ENCODE data around the gene PIGU.
A peak's percentile ranks its signal among the peaks of the same experiment; 100 is the strongest.

Gene PIGU

DNA sequence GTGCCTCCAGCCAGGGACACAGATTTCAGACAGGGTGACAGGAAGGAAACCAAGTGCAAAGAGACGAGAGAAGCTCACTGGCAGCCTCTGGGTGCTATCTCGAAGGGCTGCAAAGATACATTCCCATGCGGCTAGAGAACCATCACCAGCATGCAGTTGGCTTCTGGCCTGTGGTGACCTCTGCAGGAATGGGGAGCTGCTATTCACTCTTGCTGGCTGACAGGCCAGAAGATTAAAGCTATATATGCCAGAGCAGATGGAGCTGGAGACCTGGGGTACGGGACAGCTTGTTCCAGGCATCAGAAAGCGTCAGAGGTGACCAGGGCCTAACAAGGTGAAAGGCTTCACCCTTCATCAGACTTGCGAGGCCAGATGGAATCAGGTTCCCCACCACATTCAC is 98.4 kb downstream of the PIGU start:
- DNase-seq (ENCODE audit: low read depth in 2 of 2) = no peak

DNA sequence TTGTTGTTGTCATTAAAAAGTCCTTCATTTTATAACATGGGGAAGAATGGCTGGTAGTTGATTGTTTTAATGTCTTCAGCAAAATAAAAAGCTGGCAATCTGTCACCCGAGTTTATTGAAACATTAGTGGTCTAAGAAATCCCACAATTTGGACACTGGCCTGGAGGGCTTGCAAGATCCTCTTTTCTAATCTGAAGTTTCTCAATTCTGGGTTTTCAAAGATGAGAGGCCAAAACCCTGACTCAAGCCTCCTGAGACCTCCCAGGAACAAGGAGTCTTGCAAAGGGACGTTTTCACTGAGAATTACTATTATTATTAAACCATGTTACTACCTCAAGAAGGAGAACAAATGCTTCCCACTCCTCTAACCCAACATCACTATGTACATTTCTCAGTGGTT is 98.9 kb downstream of the PIGU start:
- DNase-seq (ENCODE audit: low read depth in 2 of 2) = no peak

GRCh38 chr20:34577061-34577460 is 99.8 kb downstream of the PIGU start:
- no peak for DNase-seq (ENCODE audit: low read depth in 2 of 2)

DNA sequence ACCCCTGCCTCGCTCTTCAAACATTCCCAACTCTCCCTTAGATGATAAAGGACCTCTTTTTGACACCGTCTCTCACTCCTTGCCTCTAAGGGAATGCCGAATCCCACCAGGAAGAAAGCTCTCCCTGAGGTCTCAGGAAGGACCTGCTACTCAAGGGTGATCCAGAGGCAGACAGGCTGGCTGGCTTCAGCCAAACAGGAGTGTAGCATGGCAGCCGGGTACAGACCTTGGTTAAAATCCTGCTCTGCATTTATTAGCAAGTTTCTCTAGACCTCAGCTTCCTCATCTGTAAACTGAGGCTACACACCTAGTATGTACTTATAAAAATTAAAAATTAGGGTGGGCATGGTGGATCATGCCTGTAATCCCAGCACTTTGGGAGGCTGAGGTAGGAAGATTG is 101.1 kb downstream of the PIGU start:
- DNase-seq (ENCODE audit: low read depth in 2 of 2) = no peak

DNA sequence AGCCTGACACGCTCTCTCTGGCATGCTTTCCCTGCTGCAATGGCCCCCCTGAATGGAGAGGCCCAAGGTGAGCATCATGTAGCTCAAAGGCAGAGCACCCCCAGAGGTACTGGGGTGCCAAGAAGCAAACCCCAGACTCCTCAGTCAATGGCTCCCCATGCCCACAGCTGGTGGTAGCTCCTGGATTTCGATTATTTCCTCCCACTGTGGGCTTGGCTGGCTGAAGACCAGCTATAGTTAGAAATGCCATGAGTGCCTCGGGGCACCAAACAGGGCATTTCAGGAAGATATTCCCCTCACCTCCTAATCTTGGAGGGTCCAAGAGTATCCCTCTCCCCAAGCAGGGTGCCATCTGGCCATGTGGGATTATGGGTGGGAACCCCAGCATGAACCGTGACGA is 101.6 kb downstream of the PIGU start:
- no peak for DNase-seq (ENCODE audit: low read depth in 2 of 2)

- no peak for DNase-seq (ENCODE audit: low read depth in 2 of 2)
Measured at GRCh38 chr20:34574861-34575260, 102.0 kb downstream of the PIGU start.

DNA sequence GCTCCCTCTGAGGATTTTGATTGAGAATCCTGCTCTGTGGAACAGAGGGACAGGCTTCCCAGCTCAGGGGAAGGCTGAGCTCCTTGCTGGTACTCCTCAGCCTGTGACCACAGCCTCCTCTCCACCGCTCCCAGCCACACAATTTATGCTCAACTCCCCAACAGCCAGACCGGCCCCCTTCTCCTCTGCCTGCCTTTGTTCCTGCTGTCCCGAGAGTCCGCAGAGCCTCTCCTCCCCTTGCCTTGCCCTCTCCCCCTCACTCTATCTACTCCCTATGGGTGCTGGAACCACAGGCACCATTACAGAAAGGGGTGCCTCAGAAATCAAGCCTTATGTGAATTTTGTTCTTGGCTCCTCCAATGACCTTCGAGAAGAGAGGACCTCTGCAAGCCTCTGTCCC is 102.5 kb downstream of the PIGU start:
- no peak for DNase-seq (ENCODE audit: low read depth in 2 of 2)

GRCh38 chr20:34573541-34574300 is 103.2 kb downstream of the PIGU start:
- no peak for DNase-seq (ENCODE audit: low read depth in 2 of 2)

DNA sequence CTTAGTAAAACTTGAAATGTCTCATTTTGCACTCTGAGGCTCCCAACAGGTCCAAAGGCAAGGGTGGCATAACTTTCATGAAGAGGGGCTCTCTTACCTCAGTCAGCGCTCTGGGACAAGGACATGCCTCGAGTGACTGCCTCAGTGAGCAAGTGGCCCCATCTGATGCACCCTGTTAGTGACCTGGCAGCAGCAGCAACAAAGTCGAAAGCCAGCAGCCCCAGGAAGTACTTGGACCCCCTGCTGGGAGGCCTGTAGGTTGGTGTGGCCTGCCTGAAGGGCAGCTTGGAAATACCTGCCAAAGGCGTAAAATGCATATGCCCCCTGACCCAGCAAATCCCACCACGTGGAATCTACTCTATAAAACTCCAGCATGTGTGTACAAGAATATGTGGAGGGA is 105.1 kb downstream of the PIGU start:
- no peak for DNase-seq (ENCODE audit: low read depth in 2 of 2)

GRCh38 chr20:34570859-34571306 is 106.0 kb downstream of the PIGU start:
- peak; percentile 15 to 33 for DNase-seq (ENCODE audit: low read depth in 2 of 2)

GRCh38 chr20:34569598-34569997 is 107.3 kb downstream of the PIGU start:
- no peak for DNase-seq (ENCODE audit: low read depth in 2 of 2)

DNA sequence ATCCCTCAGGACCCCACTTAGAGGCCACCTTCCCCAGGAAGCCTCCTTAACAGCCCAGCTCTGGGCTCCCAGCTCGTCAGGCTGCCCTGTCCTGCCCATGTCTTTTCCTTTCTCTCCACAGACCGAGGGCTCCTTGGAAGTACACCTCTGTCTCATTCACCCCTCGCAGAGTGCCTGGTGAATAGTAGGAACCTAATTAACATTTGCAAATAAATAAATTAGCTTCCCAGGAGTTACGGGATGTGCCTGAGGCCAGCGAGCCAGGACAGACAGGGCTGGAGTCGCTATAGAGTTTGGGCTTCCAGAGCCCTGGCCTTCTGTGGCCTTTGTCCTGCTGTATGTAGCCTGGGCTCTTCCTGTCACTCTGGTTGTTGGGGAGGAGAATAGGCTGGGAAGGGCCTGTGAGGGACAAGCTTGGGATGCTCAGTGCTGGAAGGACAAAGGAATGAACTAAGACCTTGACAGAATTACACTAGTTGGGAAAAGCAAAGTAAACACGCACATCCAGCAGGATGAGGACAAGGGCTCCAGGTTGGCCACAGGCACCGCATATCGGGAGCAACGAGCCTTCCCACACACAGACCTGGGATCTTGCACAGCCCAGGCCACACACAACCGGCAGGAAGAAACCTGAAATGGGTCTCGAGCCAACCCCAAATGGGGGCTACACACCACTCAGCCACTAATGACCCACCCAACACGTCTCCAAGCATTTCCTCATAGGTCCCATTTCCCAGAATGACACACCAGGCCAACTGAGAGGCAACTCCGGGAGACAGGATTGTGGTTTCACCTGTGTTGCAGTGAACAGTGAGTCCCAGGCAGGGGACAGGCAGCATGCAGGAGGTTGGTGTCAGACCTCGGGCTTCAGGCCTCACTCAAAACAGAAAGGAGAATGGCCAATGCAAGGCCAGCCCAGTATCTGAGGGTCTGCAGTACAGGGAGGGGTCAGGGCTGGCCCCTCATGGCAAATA is 108.7 kb downstream of the PIGU start:
- no peak for DNase-seq (ENCODE audit: low read depth in 2 of 2)

- no peak for DNase-seq (ENCODE audit: low read depth in 2 of 2)
Measured at GRCh38 chr20:34566978-34567891, 109.7 kb downstream of the PIGU start.

DNA sequence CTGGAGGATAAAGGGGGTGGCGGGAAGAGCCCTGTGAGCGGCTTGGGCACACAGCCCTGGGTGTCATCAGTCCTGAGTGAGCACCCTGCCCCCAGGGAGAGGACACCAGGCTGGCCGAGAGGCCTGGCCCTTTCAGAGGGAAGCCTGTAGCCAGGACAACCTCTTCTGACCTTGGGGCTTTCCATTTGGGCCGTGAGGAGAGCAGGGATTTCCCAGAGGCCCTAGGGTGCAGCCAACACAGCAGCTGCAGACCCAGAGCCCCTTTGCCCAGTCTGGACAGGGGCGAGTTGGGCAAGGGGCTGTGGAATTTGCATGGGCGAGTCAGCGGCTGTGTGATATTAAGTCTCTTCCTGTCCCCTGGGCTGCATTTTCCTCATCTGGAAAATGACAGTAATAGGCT is 112.1 kb downstream of the PIGU start:
- no peak for DNase-seq (ENCODE audit: low read depth in 2 of 2)

DNA sequence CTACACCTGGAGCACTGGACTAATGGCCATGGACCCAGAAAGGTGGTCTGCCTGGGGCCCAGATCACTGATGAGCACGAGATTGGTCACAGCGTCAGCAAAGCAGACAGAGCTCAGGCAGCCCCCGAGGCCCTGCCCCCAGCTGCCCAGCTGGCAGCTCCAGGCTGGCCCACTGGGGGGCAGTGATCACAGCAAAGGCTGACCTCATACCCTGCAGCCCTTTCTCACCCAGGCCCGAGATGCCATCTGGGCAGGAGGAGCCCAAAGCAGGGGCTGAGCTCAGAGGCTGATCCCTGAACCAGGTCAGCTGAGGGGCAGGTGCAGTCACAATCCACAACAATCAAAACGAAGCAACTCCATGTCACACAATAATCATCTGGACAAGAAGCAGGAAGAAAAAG is 114.3 kb downstream of the PIGU start:
- no peak for DNase-seq (ENCODE audit: low read depth in 2 of 2)

GRCh38 chr20:34561661-34562060 is 115.2 kb downstream of the PIGU start:
- DNase-seq (ENCODE audit: low read depth in 2 of 2) = no peak

GRCh38 chr20:34560614-34561013 is 116.3 kb downstream of the PIGU start:
- no peak for DNase-seq (ENCODE audit: low read depth in 2 of 2)

DNA sequence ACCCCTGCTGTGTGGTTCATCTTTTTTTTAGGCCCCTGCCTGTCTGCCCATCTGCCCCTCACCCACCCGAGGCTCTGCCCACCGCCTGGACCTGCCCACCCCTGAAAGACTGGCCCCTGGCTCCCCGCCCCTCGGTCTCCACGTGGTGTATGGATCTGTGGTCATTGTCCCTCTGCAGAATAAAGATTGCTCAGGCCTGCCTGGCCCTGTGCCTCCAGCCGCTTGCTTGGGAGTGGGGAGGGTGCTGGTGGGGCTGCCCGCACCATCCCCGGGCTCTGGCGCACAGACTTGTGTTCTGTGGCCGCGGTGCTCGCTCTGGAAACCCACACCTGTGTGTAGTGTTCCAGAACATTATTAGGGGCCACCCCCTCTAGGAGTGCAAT is 116.8 kb downstream of the PIGU start:
- no peak for DNase-seq (ENCODE audit: low read depth in 2 of 2)

DNA sequence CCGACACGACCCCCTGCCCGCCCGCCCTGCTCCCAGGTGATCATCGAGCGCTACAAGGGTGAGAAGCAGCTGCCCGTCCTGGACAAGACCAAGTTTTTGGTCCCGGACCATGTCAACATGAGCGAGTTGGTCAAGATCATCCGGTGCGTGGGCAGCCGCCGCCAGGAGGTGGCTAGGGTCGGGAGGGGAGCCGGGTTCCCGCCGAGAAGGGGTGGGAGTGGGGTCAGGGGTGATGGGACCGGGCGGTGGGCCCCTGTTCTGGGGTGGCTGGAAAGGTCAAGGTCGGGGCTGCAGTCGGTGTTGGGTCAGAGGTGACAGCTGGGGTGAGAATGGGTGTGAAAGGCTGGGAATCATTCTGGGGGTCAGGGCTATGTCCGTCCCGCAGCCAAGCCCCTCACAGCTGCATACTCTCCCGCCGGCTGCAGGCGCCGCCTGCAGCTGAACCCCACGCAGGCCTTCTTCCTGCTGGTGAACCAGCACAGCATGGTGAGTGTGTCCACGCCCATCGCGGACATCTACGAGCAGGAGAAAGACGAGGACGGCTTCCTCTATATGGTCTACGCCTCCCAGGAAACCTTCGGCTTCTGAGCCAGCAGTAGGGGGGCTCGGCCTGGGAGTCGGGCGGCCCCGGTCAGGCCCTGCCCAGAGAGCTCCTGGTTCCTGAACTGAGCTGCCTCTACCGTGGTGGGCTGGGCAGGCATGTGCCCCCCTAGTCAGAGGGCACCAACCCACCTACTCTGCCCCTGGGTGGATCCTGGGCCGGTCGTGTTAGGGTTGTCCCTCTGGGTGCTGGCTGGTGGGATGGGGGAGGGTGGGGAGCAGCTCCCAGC is 117.4 kb downstream of the PIGU start:
- no peak for DNase-seq (ENCODE audit: low read depth in 2 of 2)

DNA sequence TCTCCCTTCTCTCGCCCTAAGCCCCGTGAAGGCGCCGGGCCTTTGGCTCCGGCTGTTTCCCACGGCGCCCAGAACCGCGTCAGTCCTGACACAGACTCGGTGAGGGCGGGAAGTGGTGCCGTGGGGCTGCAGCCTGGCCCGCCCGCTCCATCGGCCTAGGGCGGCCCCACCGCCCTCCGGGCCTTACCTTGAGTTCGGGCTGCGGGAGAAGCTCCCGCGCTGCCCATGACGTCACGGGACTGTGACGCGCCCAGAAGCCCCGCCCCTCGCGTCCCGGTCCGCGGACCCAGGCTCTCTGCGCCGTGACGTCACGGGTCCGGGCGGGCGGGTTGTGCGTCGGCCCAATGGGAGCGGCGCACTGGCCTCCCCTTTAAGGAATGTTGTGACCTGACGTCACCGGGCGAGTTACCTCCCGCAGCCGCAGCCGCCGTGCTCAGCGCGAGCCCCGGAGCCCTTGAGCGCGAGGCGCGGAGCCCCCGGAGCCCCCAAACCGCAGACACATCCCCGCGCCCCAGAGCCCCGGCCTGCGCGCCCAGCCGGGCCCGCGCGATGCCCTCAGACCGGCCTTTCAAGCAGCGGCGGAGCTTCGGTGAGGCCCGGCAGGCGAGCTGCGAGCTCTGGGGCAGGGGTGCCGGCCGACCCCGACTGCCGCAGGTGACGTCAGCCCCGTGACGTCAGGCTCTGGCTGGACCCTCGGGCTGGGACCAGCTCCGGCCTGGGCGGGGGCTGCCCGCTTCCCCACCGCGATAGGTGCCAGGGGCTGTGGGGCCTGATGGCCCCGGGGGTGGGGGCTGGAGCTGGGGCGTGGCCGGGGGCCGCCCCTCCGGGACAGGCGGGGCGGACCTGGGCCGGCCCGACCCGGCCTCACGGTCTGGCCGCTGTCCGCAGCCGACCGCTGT is 118.3 kb downstream of the PIGU start, which contains the start of gene MAP1LC3A:
Gene MAP1LC3A (plus strand): TSS at position 399 of the 899 bp plus-strand sequence. CDS start 151 bp downstream, at position 550.
- DNase-seq (ENCODE audit: low read depth in 2 of 2) = peak; percentile 90 to 93
